NCI-H82 treated with DMSO at 0.1 percent for 48 hours (cell line): ENCODE results near the gene PYGM.

Experiments
- DNase-seq: peaks from one replicate; lab custom pipeline; 2025; ENCODE audit not compliant: unreplicated experiment; lab: John Stamatoyannopoulos, UW

Gene PYGM

DNA sequence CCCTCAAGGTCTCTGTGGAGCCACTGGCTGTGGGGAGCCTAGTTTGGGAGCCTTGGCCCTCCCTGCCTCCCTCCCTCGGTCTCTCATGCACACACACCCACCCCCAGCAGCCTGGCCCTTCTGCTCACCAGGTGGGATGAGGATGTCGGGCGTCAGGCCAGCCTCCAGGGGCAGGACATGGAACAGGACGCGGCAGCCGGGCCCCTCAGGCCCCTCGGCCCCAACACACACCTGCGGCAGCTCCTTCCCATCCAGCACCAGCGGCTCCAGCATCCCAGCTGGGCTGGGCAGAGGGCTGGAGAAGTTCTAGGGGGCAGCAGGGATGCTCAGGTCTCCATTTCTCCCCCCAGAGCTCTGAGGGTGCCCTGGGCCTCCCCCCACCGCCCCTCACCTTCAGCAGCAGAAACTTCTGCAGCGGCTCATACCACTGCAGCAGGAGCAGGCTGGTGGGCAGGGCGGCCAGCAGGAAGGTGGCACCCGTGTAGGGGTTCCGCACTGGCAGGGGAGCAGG, 32.1 kb upstream of the PYGM start:
- DNase-seq = no peak

DNA sequence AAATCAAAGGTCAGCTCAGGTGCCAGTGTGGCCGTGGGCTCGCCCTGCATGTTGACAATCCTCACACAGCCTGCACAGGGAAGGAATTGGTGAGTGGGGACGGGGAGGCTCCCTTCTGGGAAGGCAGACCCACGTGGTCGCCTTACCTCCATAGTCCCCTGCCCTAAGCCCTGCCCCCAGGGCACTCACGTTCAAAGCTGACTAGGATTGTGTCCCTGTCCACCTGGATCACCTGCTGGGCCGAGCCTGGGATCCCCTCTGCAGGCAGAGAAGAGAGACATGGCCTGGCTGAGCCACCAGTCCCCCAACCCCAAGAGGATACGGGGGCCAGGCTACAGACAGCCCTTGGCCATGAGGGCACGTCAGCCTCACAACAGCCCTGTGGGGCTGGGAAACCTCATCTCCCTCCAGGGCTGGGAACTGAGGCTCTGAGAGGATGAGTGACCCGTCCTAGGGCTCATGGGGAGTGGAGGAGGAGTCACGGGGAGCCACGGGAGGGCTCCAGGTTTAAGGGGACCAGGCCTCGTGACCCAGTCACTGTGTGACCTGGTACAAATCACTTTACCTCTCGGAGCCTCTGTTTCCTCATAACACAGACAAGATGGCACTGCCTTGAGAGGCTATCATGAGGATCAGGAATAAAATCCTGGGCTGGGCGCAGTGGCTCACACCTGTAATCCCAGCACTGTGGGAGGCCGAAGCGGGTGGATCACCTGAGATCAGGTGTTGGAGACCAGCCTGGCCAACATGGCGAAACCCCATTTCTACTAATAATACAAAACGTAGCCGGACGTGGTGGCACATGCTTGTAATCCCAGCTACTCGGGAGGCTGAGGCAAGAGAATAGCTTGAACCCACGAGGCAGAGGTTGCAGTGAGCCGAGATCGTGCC, 30.7 kb upstream of the PYGM start:
- DNase-seq = no peak

DNA sequence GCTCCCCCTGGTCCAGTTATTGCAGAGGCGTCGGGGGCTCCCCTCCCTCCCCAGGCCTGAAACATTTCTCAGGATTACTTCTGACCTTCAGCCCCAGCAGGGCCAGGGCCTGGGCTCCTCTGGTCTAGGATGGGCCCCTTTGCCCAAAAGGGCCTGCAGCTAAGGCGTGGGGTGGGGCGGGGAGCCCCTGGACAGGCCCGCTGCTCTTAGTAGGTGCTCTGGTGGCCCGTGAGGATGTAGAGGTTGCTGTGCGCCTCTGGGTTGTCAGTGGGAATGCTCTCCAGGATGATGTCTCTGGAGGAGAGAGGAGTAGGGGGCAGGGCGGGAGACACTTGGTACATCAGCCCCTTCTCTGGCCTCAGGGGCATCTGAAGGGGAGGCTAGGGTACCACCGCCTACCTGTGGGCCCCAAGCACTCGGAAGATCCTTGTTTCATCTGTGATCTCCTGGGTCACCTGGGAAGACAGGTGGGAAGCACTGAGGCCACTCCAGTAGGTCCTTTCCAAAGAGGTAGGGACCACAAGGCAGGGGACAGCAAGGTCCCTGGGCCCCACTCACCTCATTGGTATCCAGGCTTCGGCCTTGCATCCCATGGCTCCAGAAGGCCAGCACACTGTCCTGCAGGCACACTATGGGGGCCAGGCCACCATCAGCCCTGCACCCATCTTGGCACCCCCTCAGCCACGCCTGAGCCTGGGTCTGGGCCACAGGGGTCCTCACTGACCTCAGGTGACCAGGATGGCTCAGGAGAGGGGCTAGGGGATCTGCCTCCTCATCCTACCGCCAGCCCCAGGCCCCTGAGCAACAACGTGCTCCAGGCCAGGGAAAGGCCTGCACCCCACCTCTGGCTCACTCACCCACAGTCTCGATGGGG, 29.8 kb upstream of the PYGM start:
- DNase-seq = no peak

DNA sequence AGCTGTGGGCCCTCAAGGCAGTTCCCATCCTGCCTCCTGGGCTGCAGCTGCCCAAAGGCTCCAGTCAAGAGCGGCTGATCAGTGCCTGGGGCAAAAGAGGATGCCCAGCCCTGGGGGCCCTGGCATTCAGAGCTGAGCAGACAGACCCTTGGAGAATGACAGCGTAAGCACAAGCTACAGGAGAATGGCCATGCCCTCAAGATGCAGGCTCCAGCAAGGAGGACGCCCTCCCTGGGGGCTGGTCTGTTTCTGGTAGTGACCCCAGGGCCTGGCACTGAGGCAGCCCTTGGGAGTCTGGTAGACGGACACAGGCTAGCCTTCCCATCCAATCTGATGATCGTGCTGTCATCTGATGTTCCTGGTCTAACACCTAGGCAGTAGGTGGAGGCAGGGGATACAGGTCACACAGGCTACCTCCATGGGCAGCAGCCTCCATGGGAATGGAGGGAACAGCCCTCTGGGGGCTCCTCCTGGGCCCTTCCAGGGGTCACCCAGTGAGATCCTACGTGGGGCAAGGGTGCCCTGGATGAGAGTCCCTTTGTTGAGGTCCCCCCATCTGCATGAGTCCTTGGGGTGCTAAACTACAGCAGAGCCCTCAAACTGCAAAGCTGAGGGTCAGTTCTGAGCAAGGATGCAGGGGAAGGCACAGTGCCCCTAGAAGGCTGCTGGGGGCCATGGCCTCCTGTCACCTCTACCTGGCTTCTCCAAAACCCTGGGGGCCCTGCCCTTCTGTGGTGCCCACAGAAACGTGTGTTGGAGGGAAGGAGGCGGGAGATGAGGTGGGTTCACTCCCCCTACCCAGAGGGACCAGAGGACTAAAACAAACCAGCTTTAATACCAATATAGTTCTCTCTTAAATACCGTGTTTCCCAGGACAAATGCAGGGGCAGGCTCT, 28.8 kb upstream of the PYGM start:
- DNase-seq = no peak

DNA sequence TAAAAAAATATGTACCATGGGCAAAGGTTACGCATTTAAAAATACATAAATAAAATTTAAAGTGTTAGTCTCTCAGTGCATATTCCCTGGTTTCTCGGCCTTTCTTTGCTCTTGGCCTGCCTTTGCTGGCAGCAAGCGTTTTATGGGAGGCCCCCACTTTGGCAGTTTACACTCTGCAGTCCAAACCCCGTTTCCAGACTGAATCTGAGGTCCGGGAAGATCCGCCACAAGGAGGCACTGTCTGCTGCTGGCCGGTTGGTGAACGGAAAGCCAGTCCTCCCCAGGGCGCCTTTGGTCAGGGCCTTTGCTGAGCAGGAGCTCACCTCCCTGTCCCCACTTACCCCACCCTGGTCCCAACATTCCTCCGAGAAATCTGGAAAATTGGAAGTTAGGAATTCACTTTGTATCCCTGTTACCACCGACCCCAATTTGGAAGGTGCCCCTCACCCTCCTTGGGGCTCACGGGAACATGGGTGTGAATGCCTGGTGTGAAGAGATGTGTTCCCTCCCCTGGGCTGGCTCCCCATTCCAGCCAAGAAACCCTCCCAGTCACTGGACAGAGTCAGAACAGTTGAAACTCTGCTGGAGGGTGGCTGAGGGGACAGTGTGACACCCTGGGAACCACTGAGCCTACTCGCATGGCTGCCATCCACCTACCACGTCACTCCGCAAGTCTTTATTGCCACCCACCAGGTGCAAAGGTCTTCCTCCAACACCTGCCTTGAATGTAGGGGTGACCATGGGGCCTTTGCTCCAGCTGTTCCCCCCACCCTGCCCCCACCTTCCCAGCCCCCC, 27.9 kb upstream of the PYGM start:
- DNase-seq = no peak

DNA sequence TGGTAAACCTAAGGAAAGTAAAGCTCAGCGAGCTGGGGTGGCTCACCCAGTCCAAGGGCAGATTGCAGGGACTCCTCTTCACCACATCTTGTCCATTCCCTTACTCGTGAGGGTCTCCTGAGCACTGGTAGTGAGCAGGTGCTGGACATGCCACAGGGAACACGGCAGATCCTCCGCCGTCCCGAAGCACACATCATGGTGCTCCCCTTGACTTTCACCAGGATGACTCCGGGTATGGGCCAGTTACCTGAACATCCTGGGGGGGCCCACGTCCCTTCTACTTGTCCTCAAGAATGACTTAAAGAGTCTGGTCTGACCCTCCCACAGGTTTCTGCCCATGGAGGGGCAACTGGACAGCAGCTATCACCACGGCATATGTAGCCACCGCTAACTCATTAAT, 26.5 kb upstream of the PYGM start:
- no peak for DNase-seq

DNA sequence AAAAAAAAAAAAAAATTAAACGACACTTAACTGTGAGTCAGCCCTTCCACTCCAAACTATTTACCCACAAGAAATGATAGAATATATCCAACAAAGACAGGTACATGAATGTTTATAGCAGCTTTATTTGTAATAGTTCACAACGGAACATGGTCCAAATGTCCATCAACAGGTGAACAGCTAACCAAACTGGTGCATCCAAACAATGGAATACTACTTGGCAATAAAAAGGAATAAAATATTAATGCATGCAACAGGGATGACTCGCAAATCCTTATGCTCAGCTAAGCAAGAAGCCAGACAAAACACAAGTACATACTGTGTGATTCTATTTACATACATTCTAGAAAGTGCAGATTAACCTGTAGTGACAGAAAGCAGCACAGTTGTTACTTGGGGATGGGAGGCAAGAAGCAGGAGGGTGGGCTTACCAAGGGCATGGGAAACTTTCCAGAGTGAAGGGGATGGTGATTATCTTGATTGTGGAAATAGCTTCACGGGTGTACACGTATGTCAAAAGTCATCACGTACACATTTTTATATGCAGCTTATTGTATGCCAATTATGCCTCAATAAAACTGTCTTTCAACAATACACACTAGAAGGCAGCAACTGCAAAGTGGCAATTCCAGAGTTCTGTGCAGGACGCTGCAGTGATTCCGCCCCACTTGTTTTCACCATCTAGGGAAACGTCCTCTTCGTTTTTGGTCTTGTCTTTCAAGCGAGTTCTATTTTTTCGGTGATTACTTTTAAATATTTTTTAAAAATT, 25.2 kb upstream of the PYGM start:
- no peak for DNase-seq

DNA sequence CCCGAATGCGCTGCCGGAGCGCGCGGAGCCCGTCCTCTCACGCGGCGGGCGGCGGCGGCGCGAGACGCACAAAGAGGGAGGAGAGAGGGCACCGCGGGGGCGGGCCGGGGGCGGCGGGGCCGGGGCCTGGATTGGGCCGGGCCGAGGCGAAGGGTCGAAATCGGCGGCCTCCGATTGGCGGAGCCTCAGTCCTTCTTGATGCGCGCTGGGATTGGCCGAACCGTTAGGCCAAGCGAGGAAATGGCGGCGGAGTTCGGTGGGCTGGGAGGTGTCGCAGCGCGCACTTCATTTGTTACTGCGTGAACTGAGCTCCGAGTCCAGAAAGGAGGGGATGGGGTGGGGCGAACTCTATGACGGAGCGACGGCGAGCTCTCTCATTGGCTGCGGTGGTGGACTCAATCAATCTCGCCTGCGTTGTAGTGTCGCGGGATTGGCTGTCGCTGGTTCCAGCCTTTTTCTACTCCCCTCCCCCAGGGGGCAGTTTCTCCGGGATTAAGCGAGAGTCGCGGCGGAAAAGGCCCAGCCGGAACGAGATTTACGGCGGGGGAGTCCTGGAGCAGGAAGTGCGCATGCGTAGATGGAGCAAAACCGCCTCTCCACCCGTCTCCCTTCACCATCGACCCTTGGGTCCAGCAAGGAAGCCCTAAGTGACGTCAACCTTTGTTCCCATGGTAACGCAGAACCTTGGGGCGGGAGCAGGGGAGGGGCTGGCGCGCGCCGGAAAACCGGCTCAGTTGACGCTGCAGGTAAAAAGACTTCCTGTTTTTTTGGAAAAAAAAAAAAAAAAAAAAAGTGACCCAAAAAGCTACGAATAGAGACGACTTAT, 18.9 kb upstream of the PYGM start, which contains the start of gene SF1:
TSS of gene SF1 (minus strand) at position 70 of the 826 bp plus-strand sequence. CDS start 150 bp downstream, outside the sequence.
- DNase-seq = peak; percentile 100

DNA sequence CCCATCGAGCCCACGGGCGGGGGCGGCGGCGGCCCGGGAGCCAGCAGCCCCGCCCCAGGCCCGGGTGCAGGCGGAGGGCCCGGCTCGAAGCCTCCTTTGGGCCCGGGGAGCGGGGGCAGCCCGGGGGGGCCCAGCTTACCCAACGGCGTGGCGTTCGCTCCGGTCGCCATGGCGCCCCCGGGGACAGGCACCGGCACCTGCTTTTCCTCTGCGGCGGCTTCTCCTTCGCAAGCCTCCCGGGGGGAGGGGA, 18.4 kb upstream of the PYGM start:
- no peak for DNase-seq

DNA sequence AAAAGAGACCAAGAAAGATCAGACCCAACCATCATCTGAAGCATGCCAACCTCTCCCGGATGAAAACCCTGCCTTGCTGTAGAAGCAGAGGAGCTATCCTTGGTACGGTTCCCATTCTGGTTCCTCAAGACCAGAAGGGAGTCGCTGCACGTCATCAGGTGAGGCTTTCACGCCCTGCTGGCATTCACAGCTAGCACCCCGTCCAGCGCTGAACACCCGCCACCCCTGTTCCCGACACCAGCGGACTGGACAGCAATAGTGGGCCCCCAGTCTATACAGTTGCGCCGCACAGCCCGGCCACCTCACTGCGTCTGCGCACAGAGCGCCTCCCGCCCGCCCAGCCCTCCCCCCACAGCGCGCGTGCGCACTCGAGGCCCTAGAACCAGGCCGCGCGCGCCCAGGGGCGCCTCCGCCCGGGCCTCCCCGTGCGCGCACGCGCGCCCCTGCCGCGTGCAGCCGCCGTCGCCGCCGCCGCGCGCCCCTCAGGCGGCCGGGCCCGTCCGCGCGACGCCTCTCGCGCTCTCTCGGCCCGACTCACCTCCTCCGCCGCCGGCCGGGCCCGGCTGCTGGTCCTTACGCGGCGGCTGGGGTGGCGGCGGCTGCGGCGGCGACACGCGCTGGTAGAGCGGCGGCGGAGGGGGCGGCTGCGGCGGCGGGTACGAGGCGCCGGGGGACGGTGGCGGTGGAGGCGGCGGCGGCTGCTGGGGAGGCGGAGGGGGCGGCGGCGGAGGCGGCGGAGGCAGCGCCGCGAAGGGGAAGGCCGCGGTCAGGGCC, 17.9 kb upstream of the PYGM start:
- DNase-seq = peak; percentile 15

DNA sequence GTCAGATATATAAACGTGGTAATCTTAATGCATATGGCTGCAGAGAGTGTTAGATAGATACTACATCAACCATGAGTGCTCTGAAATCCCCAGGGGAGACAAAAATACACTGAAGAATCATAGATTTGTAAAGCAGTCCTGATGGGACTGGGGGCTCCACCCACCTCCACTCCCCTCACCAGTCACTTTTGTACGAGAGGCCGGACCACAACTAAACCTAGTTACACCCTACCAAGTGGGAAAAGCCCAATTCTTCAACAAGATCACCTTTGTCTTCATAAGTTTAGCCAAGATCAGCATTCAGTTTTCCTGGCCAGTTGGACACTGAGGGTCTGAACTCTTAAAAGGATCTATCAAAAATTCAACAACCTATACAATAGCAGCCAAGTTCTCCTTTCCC, 17.1 kb upstream of the PYGM start:
- DNase-seq = no peak

DNA sequence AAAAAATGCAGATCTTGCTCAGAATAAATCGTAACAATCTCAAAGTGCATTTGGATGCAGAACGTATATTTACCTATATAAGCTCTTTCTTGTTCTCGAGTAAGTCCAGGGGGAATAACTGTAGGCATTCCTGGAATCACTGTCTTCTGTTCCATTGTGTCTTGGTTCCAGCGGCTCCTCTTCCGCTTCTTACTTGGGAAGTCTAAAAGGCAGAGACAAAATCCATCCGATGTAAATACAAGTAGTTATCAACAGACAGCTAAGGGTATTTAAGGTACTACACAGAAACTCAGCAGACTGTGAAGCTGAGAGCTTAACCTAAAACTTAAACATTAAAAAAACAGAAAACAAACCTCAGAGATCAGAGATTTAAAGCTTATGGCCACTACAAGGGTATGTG, 16.7 kb upstream of the PYGM start:
- DNase-seq = no peak

DNA sequence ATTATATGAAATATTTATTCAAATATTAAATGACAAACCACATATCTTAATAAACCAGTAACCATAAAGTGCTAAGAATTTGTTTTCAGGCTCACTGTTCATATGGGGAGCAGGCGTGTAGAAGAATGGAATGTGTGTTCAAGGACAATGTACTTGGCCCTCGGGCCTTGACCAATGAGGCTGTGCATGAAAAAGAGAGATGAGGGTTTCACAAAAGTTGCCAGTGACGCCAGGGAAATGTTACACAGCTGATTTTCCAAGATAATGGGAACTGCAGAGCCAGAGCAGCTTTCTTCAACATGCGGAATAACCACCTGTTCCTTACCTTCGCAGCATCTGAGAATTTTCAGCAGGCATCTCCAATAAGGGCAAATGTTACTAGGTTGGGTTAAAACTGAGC, 14.4 kb upstream of the PYGM start:
- DNase-seq = no peak

DNA sequence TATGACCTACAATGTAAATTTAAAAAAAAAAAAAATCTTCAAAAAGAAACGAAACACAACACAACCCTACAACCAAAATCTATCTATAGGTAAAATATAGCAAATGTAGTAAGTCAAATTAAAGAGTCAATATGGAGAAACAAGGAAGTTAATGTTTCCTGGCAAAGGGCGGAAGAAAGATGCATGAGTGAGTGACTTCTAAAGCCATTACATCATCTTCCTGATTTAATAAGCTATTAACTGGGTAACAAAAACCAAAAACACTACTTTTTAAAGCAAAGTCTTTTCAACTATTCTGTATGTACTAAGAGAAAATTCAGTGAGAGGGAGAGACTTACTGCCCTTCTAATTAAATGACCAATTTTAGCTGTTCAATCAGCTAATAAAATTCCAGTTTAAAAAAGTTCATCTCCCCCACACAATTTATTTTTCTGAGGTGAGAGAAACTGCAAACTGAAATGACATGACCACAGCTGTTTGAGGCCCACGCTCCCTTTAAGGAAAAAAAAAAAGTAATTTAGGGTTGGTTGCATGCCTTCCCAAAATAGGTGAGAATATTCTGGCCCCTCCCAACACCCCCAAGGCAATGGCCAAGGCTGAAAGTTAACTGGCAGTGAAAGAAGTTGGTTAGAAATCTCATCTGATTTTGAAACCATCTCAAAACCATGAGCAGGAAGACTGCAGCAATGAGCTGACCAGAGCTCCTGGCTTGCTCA, 12.7 kb upstream of the PYGM start:
- no peak for DNase-seq

DNA sequence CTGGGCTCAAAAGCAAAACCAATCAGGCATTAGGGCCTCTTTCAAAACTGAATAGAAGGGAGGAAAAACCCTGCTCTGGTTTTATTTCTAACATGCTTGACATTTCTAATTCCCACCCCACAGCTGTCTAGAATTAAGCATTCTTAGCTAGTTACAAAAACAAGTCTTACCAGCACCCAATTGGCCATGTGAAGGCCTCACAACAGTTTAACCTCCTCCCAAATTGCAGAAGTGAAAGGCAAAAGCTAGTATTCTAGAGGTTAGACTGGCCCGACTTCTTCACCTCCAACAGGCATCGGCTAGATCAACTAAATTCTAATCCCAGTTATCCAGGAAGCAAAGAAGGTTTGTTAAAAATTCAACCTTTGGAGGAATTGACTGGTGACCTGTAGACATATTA, 12.1 kb upstream of the PYGM start:
- DNase-seq = no peak

DNA sequence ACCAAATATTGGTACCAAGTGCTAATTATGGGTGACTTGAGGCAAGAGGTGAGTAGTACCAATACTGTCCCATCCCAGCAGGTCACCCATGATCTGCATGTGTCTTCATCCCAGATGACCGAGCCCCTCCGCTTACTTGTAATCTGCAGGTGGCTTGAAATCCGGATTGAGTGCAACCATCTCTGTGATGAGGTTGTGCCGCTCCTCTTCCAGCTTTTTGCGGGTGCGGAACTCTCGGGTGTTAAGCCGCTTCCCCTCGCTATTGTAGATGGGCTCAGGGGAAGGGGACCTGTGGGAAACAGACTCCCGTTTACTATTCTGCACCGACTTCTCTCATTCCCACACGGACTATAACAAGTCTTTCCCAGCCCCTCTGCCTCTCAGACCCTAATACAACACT, 10.3 kb upstream of the PYGM start:
- DNase-seq = no peak

DNA sequence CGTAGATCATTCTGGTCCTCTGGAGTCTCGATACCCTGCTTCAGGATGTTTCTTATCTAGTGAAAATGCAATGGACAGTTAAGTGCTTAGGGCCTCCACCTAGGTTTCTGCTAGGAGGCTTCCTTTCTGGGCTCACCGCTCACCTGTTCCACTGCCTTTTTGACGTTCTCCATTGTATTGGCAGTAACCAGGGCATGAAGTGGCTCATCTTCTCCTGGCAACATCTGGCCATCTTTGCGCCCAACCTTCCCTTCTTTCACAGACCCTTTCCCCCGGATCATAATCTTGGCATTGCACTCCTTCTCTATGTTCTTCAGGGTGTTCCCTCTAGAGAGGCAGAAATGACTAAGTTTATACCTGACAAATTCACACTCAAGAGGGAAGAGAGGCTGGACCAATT, 9.5 kb upstream of the PYGM start:
- DNase-seq = no peak
